ENCODE data around the gene HERC4.
"Not testable (repeated sequence)": the region's sequence is repeated elsewhere in the genome, so short reads cannot be mapped to it uniquely, and the experiment has no call there.

HERC4 gene

GRCh38 chr10:67884842-67885670 lies 190.0 kb downstream of the HERC4 start:
- peak overlapping the region; percentile 95 for H3K4me3 ChIP-seq (ENCODE audit: low read depth, low read length)

- peak within 1 kb of the TSS; percentile 95 for H3K4me3 ChIP-seq (ENCODE audit: low read depth, low read length)
These were observed 190.7 kb downstream of the HERC4 start, which contains the start of gene SIRT1 for GRCh38 chr10:67884313-67884841. SIRT1 (plus strand) TSS chr10:67884656; CDS start chr10:67884722, 66 bp downstream.

GRCh38 chr10:67883710-67884312 lies 191.3 kb downstream of the HERC4 start:
- H3K4me3 ChIP-seq (ENCODE audit: low read depth, low read length), result peak overlapping the region; percentile 48

- no peak overlapping the region for H3K4me3 ChIP-seq (ENCODE audit: low read depth, low read length)
These were observed 196.9 kb downstream of the HERC4 start for GRCh38 chr10:67878133-67878532.

GRCh38 chr10:67877421-67877820 lies 197.7 kb downstream of the HERC4 start:
- H3K4me3 ChIP-seq (ENCODE audit: low read depth, low read length), result not testable (repeated sequence)

GRCh38 chr10:67875340-67876238 lies 199.5 kb downstream of the HERC4 start:
- no peak overlapping the region for H3K4me3 ChIP-seq (ENCODE audit: low read depth, low read length)
